ENCODE measurements around the gene MFNG. TPM values are rescaled to one million over a fixed set of nuclear protein-coding genes. Genes with fewer than 3 reads are reported as not detected.

Gene MFNG
- total and polyA plus RNA-seq, 4 experiments from 2014 or later = 213 to 441 (median 278) TPM

GRCh38 chr22:37511395-37512104 is 25.4 kb upstream of the MFNG start:
- POLR2A ChIA-PET (ENCODE audit: partially characterized antibody) = no interaction called here

DNA sequence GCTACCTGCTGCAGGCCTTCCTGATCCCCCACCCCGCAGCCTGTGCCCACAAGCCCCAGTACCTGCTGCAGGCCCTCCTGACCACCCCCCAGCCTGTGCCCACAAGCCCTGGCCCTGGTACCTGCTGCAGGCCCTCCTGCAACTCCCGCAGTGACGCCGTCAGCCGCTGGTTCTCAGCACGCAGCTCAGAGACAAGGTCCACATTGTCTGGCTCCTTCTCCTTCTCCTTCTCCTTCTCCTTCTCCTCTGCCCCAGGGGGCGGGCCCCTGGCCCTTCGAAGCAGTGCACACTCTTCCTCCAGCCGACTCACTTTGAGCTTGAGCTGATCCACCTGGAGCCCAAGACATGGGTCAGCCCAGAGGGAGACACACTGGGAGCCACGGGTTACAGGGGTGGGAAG is 23.9 kb upstream of the MFNG start:
- POLR2A ChIA-PET (ENCODE audit: partially characterized antibody) = interaction anchor here (1.0 kb wide), 1 partner anchor 24 kb away, joined by 3 read pairs; the partner anchor contains the start of gene MFNG
- Histone ChIP-seq H3K4me3 (ENCODE audit: low read length in 2 of 2) (no peak overlapping the region), H3K27ac (ENCODE audit: low read depth, low read length) (no peak overlapping the region), H3K4me1 (ENCODE audit: insufficient read depth, low read length) (no peaks in the 10 kb centered on the region), H3K36me3 (ENCODE audit: insufficient read depth, low read length) (no peaks in the 10 kb centered on the region), H3K27me3 (ENCODE audit: insufficient read depth, low read length) (no peaks in the 10 kb centered on the region), H3K9me3 (ENCODE audit: control insufficient read depth in 1 of 2, low read length in 2 of 2) (no peaks in the 10 kb centered on the region)
- CTCF ChIA-PET (ENCODE audit: partially characterized antibody) = no interaction called here
- Mint-ChIP-seq H3K27ac (no peak overlapping the region), H3K27me3 (peaks cover 0 to 4% of the 10 kb centered on the region in 2 donors), H3K4me3 (no peak overlapping the region), H3K36me3 (no peaks in the 10 kb centered on the region), H3K4me1 (no peaks in the 10 kb centered on the region), H3K9me3 (peaks cover 0 to 1% (median 0%) of the 10 kb centered on the region in 8 donors)
- intact Hi-C loops (cut with micrococcal nuclease) = no loop called here
- no peak for DNase-seq

More at GRCh38 chr22:37511395-37512104, 25.4 kb upstream of the MFNG start:
- CTCF ChIA-PET (ENCODE audit: partially characterized antibody) = no interaction called here
- no peak for DNase-seq
- peaks cover 0 to 1% (median 0%) of the 10 kb centered on the region in 8 donors for H3K9me3 Mint-ChIP-seq
- H3K4me1 Mint-ChIP-seq = no peaks in the 10 kb centered on the region
- no peaks in the 10 kb centered on the region for H3K36me3 Mint-ChIP-seq
- H3K27me3 Mint-ChIP-seq = peaks cover 0 to 4% of the 10 kb centered on the region in 2 donors
- Histone ChIP-seq H3K27ac (ENCODE audit: low read depth, low read length) (no peak overlapping the region), H3K36me3 (ENCODE audit: insufficient read depth, low read length) (no peaks in the 10 kb centered on the region), H3K9me3 (ENCODE audit: control insufficient read depth in 1 of 2, low read length in 2 of 2) (no peaks in the 10 kb centered on the region), H3K4me1 (ENCODE audit: insufficient read depth, low read length) (no peaks in the 10 kb centered on the region), H3K27me3 (ENCODE audit: insufficient read depth, low read length) (no peaks in the 10 kb centered on the region), H3K4me3 (ENCODE audit: low read length in 2 of 2) (no peak overlapping the region)
- H3K27ac Mint-ChIP-seq = peak overlapping the region in 1 of 7 donors; percentile 35
- H3K4me3 Mint-ChIP-seq = no peak overlapping the region
- intact Hi-C loops (cut with micrococcal nuclease) = no loop called here

DNA sequence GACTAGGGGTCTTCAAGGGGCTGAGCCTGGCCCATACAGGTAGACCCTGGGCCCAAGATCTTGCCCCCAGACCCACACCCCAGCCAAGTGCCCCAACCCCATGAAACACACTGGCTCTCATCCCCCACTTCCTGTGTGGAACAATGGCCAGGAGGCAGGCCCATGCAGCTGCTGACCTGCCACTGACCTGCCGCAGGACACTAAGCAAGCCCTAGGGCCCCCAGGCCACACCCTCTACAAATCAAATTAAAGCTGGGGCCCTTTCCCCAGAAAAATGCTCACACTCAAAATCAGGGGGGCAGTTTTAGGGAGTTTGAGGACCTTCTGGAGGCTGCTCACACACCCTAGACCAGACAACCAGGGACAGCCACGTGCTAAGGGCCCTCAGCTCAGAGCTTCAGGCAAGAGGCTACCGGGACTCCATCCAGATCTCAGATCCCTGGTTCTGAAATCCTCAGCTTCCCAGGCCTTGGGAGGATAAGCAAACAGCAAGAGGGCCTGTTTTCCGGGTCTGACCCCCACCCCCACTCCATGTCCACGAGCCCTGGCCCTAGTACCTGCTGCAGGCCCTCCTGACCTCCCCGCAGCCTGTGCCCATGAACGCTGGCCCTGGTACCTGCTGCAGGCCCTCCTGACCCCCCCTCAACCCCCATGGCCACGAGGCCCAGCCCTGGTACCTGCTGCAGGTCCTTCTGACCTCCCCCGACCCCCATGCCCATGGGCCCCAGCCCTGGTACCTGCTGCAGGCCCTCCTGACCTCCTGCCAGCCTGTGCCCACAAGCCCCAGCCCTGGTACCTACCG is 23.1 kb upstream of the MFNG start:
- Mint-ChIP-seq H3K4me1 (no peaks in the 10 kb centered on the region), H3K27ac (no peak overlapping the region), H3K4me3 (no peak overlapping the region), H3K36me3 (no peaks in the 10 kb centered on the region), H3K9me3 (peaks cover 0 to 1% (median 0%) of the 10 kb centered on the region in 8 donors), H3K27me3 (peaks cover 0 to 4% of the 10 kb centered on the region in 2 donors)
- POLR2A ChIA-PET (ENCODE audit: partially characterized antibody) = interaction anchor here (1.0 kb wide), 1 partner anchor 23 kb away, joined by 3 read pairs; the partner anchor contains the start of gene MFNG
- Histone ChIP-seq H3K9me3 (ENCODE audit: control insufficient read depth in 1 of 2, low read length in 2 of 2) (no peaks in the 10 kb centered on the region), H3K4me1 (ENCODE audit: insufficient read depth, low read length) (no peaks in the 10 kb centered on the region), H3K4me3 (ENCODE audit: low read length in 2 of 2) (no peak overlapping the region), H3K27me3 (ENCODE audit: insufficient read depth, low read length) (no peaks in the 10 kb centered on the region), H3K27ac (ENCODE audit: low read depth, low read length) (no peak overlapping the region), H3K36me3 (ENCODE audit: insufficient read depth, low read length) (no peaks in the 10 kb centered on the region)
- no peak for DNase-seq
- CTCF ChIA-PET (ENCODE audit: partially characterized antibody) = interaction anchor here (0.7 kb wide), 1 partner anchor 11 kb away, joined by 3 read pairs; no protein-coding TSS in a partner anchor
- intact Hi-C loops (cut with micrococcal nuclease) = no loop called here

DNA sequence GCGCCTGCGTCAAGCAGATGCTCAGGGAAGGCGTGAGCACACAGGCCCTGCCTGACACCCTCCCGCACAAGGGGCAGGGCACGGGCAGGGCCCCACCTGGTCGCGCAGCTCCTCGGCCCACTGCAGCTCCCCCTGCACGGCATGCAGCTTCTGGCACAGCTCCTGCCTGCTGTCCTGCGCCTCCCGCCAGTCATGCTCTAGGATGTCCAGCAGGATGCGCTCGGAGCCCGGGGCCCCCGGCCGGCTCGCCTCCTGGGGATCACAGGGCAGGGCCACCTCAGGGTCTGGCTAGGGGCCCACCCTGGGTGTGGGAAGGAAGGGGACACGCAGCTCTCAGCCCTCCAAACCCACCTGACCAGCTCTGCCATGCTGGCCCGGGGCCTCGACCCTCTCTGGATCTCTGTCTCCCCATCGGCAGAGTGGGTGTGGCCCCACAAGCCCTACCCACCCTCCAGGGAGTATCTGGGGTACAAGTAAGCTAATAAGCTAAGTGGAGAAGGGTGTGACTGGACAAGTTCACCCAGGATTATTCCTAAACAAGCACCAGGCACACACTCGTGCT is 22.3 kb upstream of the MFNG start:
- no peak for DNase-seq
- no peak overlapping the region for H3K4me3 ChIP-seq (ENCODE audit: low read length in 2 of 2)
- no peaks in the 10 kb centered on the region for H3K4me1 ChIP-seq (ENCODE audit: insufficient read depth, low read length)
- H3K9me3 ChIP-seq (ENCODE audit: control insufficient read depth in 1 of 2, low read length in 2 of 2) = no peaks in the 10 kb centered on the region
- H3K36me3 ChIP-seq (ENCODE audit: insufficient read depth, low read length) = no peaks in the 10 kb centered on the region
- no peak overlapping the region for H3K27ac ChIP-seq (ENCODE audit: low read depth, low read length)
- H3K4me3 Mint-ChIP-seq = no peak overlapping the region
- ChIA-PET POLR2A (ENCODE audit: partially characterized antibody) (no interaction called here), CTCF (ENCODE audit: partially characterized antibody) (interaction anchor here (0.7 kb wide), 1 partner anchor 11 kb away, joined by 3 read pairs; no protein-coding TSS in a partner anchor)
- no peak overlapping the region for H3K27ac Mint-ChIP-seq
- no peaks in the 10 kb centered on the region for H3K4me1 Mint-ChIP-seq
- intact Hi-C loops (cut with micrococcal nuclease) = no loop called here
- H3K36me3 Mint-ChIP-seq = no peaks in the 10 kb centered on the region
- peaks cover 0 to 1% (median 0%) of the 10 kb centered on the region in 8 donors for H3K9me3 Mint-ChIP-seq
- peaks cover 0 to 2% of the 10 kb centered on the region in 2 donors for H3K27me3 Mint-ChIP-seq
- H3K27me3 ChIP-seq (ENCODE audit: insufficient read depth, low read length) = no peaks in the 10 kb centered on the region

DNA sequence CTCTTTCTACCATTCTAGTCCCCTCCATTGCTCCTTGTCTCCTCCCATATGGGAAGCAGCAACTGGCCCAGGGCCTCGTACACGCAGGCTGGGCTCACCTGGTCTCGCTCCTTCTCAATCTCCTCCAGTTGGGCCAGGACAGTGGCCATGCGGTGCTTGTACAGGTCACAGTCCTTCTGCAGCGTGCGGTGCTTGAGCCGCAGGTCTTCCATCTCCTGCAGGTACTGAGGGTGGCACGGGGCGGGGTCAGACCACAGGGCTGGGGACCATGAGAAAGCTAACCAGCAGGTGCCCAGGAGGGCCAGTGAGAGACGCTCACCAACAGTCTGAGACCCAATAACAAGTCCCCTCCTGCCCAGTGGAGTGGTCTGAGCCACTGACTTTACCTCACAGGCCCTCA is 21.5 kb upstream of the MFNG start:
- Mint-ChIP-seq H3K4me1 (no peaks in the 10 kb centered on the region), H3K27ac (no peak overlapping the region), H3K9me3 (peaks cover 0 to 1% (median 0%) of the 10 kb centered on the region in 8 donors), H3K27me3 (peaks cover 0 to 2% of the 10 kb centered on the region in 2 donors), H3K4me3 (no peak overlapping the region), H3K36me3 (no peaks in the 10 kb centered on the region)
- CTCF ChIA-PET (ENCODE audit: partially characterized antibody) = interaction anchor here (2.6 kb wide), 1 partner anchor 10 kb away, joined by 10 read pairs; no protein-coding TSS in a partner anchor
- POLR2A ChIA-PET (ENCODE audit: partially characterized antibody) = no interaction called here
- H3K36me3 ChIP-seq (ENCODE audit: insufficient read depth, low read length) = no peaks in the 10 kb centered on the region
- no peak for DNase-seq
- H3K9me3 ChIP-seq (ENCODE audit: control insufficient read depth in 1 of 2, low read length in 2 of 2) = no peaks in the 10 kb centered on the region
- no peak overlapping the region for H3K27ac ChIP-seq (ENCODE audit: low read depth, low read length)
- H3K27me3 ChIP-seq (ENCODE audit: insufficient read depth, low read length) = no peaks in the 10 kb centered on the region
- no peaks in the 10 kb centered on the region for H3K4me1 ChIP-seq (ENCODE audit: insufficient read depth, low read length)
- no peak overlapping the region for H3K4me3 ChIP-seq (ENCODE audit: low read length in 2 of 2)
- intact Hi-C loops (cut with micrococcal nuclease) = no loop called here

- CTCF ChIA-PET (ENCODE audit: partially characterized antibody) = interaction anchor here (0.8 to 2.6 kb wide), 9 partner anchors 8 to 189 kb away, joined by 3 to 10 read pairs (median 3); no protein-coding TSS in a partner anchor
- no peaks in the 10 kb centered on the region for H3K36me3 ChIP-seq (ENCODE audit: insufficient read depth, low read length)
- Mint-ChIP-seq H3K36me3 (no peaks in the 10 kb centered on the region), H3K9me3 (peaks cover 0 to 1% (median 0%) of the 10 kb centered on the region in 8 donors), H3K27me3 (peaks cover 0 to 2% of the 10 kb centered on the region in 2 donors), H3K4me1 (peaks cover 5 to 12% (median 8%) of the 10 kb centered on the region in 4 donors), H3K27ac (no peak overlapping the region), H3K4me3 (no peak overlapping the region)
- H3K4me3 ChIP-seq (ENCODE audit: low read length in 2 of 2) = no peak overlapping the region
- peaks cover 11% of the 10 kb centered on the region for H3K4me1 ChIP-seq (ENCODE audit: insufficient read depth, low read length)
- no peak overlapping the region for H3K27ac ChIP-seq (ENCODE audit: low read depth, low read length)
- no peak for DNase-seq
- no peaks in the 10 kb centered on the region for H3K9me3 ChIP-seq (ENCODE audit: control insufficient read depth in 1 of 2, low read length in 2 of 2)
- no peaks in the 10 kb centered on the region for H3K27me3 ChIP-seq (ENCODE audit: insufficient read depth, low read length)
- POLR2A ChIA-PET (ENCODE audit: partially characterized antibody) = interaction anchor here (1.4 kb wide), 1 partner anchor 34 kb away, joined by 5 read pairs; no protein-coding TSS in a partner anchor
- intact Hi-C loops (cut with micrococcal nuclease) = no loop called here
Measured at GRCh38 chr22:37505989-37506388, 19.8 kb upstream of the MFNG start.
